ENCODE data around the gene KCNH6. TPM values are rescaled to one million over a fixed set of nuclear protein-coding genes. Genes with fewer than 3 reads are reported as not detected.

KCNH6 gene
- polyA plus RNA-seq, 3 donors, result not detected

DNA sequence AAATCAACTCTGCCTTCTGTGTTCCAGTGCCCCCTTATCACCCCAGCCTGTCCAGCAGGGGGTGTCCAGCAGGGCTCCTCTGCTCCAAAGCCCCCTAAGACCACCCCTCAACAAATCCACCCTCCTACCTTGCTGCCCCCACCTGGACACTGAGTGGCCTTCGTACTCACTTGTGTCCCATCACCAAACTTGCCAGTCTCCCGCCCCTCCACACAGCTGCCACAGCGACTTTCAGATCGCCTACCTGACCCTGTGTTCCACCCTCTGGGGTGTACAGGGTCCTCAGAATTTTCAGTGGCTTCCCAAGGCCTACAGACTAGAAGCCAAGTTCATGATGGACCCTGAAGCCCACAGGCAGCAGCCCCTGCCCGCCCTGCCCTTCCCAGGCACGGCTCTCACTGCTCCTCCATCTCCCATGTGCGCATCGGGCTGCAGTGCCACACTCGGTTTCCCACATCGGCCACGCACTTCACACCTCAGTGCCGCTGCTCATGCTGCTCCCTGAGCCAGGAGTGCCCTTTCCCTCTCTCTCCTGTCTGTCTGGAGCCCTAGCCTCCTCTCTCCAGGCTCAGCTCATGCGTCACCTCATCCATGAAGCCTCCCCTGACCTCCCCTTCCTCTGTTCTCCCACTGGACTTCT is 11.8 kb downstream of the KCNH6 start:
- Mint-ChIP-seq H3K4me3 (no peak overlapping the region), H3K4me1 (peaks cover 4% of the 10 kb centered on the region), H3K27me3 (ENCODE audit: low read depth in 3 of 3) (peaks cover 25 to 36% (median 30%) of the 10 kb centered on the region in 3 donors), H3K27ac (no peak overlapping the region), H3K9me3 (peaks cover 0 to 4% (median 0%) of the 10 kb centered on the region in 7 donors), H3K36me3 (no peaks in the 10 kb centered on the region)
- Histone ChIP-seq H3K4me1 (ENCODE audit: control insufficient read depth in 1 of 2, insufficient read depth in 2 of 2, low read length in 2 of 2) (no peaks in the 10 kb centered on the region), H2AFZ (ENCODE audit: insufficient read depth, low read depth, low read length, poor library complexity, severe bottlenecking) (no peak overlapping the region), H3K4me3 (replicated peaks in 1 of 3; ENCODE audit: low read depth in 2 of 3, low read length in 3 of 3) (no peak overlapping the region), H3K36me3 (replicated peaks in 1 of 2; ENCODE audit: control insufficient read depth in 1 of 2, insufficient read depth in 2 of 2, low read length in 2 of 2) (no peaks in the 10 kb centered on the region), H3K4me2 (replicated peaks; ENCODE audit: extremely low read depth, low read length, poor library complexity, severe bottlenecking) (no peak overlapping the region), H4K20me1 (ENCODE audit: insufficient read depth, low read length) (no peaks in the 10 kb centered on the region), H3K79me2 (ENCODE audit: insufficient read depth, low read length) (no peaks in the 10 kb centered on the region), H3K9ac (ENCODE audit: insufficient read depth, low read length, poor library complexity, severe bottlenecking) (no peak overlapping the region), H3K27me3 (ENCODE audit: control insufficient read depth in 2 of 2, insufficient read depth in 2 of 2, low read length in 2 of 2) (peaks cover 8 to 31% of the 10 kb centered on the region in 2 donors), H3K9me3 (replicated peaks in 1 of 2; ENCODE audit: control insufficient read depth in 1 of 2, insufficient read depth in 1 of 2, low read length in 2 of 2) (peaks cover 0 to 7% of the 10 kb centered on the region in 2 donors), H3K27ac (ENCODE audit: low read depth in 1 of 2, low read length in 2 of 2) (no peak overlapping the region)
- intact Hi-C loops (cut with micrococcal nuclease), result no loop called here
- TF ChIP-seq, protein P1, sequence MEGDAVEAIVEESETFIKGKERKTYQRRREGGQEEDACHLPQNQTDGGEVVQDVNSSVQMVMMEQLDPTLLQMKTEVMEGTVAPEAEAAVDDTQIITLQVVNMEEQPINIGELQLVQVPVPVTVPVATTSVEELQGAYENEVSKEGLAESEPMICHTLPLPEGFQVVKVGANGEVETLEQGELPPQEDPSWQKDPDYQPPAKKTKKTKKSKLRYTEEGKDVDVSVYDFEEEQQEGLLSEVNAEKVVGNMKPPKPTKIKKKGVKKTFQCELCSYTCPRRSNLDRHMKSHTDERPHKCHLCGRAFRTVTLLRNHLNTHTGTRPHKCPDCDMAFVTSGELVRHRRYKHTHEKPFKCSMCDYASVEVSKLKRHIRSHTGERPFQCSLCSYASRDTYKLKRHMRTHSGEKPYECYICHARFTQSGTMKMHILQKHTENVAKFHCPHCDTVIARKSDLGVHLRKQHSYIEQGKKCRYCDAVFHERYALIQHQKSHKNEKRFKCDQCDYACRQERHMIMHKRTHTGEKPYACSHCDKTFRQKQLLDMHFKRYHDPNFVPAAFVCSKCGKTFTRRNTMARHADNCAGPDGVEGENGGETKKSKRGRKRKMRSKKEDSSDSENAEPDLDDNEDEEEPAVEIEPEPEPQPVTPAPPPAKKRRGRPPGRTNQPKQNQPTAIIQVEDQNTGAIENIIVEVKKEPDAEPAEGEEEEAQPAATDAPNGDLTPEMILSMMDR (IDR thresholded peaks at IDR 0.05), result no peak
- WGBS (ENCODE audit: insufficient coverage), result 95% methylated on average over 13 of the region's 13 CpGs
- DNase-seq, result no peak

DNA sequence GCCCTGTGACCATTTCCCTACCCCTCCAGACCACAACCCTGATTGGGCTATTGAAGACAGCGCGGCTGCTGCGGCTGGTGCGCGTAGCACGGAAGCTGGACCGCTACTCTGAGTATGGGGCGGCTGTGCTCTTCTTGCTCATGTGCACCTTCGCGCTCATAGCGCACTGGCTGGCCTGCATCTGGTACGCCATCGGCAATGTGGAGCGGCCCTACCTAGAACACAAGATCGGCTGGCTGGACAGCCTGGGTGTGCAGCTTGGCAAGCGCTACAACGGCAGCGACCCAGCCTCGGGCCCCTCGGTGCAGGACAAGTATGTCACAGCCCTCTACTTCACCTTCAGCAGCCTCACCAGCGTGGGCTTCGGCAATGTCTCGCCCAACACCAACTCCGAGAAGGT is 12.5 kb downstream of the KCNH6 start:
- DNase-seq, result no peak
- WGBS (ENCODE audit: insufficient coverage), result 97% methylated on average over 23 of the region's 24 CpGs
- TF ChIP-seq, protein P1 (IDR thresholded peaks at IDR 0.05), result no peak
- Mint-ChIP-seq H3K4me1 (peaks cover 4% of the 10 kb centered on the region), H3K27me3 (ENCODE audit: low read depth in 3 of 3) (peaks cover 27 to 36% (median 32%) of the 10 kb centered on the region in 3 donors), H3K36me3 (no peaks in the 10 kb centered on the region), H3K27ac (no peak overlapping the region), H3K4me3 (no peak overlapping the region), H3K9me3 (peaks cover 0 to 4% (median 0%) of the 10 kb centered on the region in 7 donors)
- intact Hi-C loops (cut with micrococcal nuclease), result no loop called here
- Histone ChIP-seq H3K9ac (ENCODE audit: insufficient read depth, low read length, poor library complexity, severe bottlenecking) (no peak overlapping the region), H2AFZ (ENCODE audit: insufficient read depth, low read depth, low read length, poor library complexity, severe bottlenecking) (no peak overlapping the region), H3K27ac (ENCODE audit: low read depth in 1 of 2, low read length in 2 of 2) (no peak overlapping the region), H3K79me2 (ENCODE audit: insufficient read depth, low read length) (no peaks in the 10 kb centered on the region), H3K4me3 (replicated peaks in 1 of 3; ENCODE audit: low read depth in 2 of 3, low read length in 3 of 3) (no peak overlapping the region), H3K9me3 (replicated peaks in 1 of 2; ENCODE audit: control insufficient read depth in 1 of 2, insufficient read depth in 1 of 2, low read length in 2 of 2) (peaks cover 0 to 7% of the 10 kb centered on the region in 2 donors), H3K36me3 (replicated peaks in 1 of 2; ENCODE audit: control insufficient read depth in 1 of 2, insufficient read depth in 2 of 2, low read length in 2 of 2) (no peaks in the 10 kb centered on the region), H4K20me1 (ENCODE audit: insufficient read depth, low read length) (no peaks in the 10 kb centered on the region), H3K4me2 (replicated peaks; ENCODE audit: extremely low read depth, low read length, poor library complexity, severe bottlenecking) (no peak overlapping the region), H3K4me1 (ENCODE audit: control insufficient read depth in 1 of 2, insufficient read depth in 2 of 2, low read length in 2 of 2) (no peaks in the 10 kb centered on the region), H3K27me3 (ENCODE audit: control insufficient read depth in 2 of 2, insufficient read depth in 2 of 2, low read length in 2 of 2) (peaks cover 8 to 31% of the 10 kb centered on the region in 2 donors)

Data from CD14-positive monocyte (primary cell).